Ectodermal cell (in vitro differentiated cells): ENCODE data around the gene TNFRSF4.

Experiments
- H3K27ac ChIP-seq: 2 replicates; pipeline ENCODE4 v1.7.0; 2013; ENCODE audit warnings: mild to moderate bottlenecking, low read depth, low read length; ENCODE audit not compliant: insufficient read depth, poor library complexity, severe bottlenecking
- H3K27me3 ChIP-seq: 2 replicates; pipeline ENCODE4 v1.7.0; 2013; ENCODE audit warnings: mild to moderate bottlenecking, low read length; ENCODE audit not compliant: insufficient read depth, control insufficient read depth, poor library complexity, severe bottlenecking
- H3K36me3 ChIP-seq: one replicate; pipeline ENCODE4 v1.7.0; 2013; ENCODE audit warnings: low read length; ENCODE audit not compliant: control insufficient read depth, insufficient read depth
- H3K4me1 ChIP-seq: one replicate; pipeline ENCODE4 v1.7.0; 2013; ENCODE audit warnings: low read length; ENCODE audit not compliant: control insufficient read depth, insufficient read depth
- H3K4me3 ChIP-seq: 2 replicates; pipeline ENCODE4 v1.7.0; 2013; ENCODE audit warnings: low read depth, low read length, control low read depth; ENCODE audit not compliant: insufficient read depth
- H3K9me3 ChIP-seq: 2 replicates; pipeline ENCODE4 v1.7.0; 2013; ENCODE audit warnings: mild to moderate bottlenecking, low read length, moderate library complexity; ENCODE audit not compliant: control insufficient read depth
- WGBS, 2 experiments: methylation state at CpG; one replicate each; pipeline ENCODE4 v1.1.7; 2013; ENCODE audit warnings: missing lambda C conversion rate in 2 of 2; 5-methylcytosine and 5-hydroxymethylcytosine counted together

Gene TNFRSF4

DNA sequence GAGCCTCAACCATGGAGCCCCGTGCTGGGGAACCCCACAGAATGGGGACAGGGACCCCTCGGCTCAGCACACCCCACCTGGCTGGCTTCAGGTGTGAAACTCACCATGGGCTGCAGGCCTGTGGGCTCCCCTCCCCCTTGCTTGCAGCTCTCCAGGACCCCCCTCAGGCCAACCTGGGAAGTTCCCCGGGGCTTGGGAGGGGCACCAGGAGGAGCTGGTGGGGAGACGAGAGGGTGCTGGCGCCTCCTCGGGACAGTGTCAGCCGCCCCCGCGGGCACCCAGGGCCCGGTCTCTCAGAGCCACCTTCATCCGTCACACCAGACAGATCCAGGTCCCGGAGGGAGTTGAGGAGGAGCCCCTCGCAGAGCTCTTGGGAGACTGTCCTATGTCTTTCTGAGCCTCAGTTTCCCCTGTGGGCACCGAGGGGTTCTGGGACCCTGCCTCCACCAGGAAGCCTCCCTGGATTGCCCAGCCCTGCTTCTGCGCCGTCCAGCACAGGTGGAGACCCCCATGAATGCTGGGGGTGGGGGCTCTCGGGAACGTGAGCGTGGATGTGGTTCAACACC lies 6.9 kb downstream of the TNFRSF4 start:
- Histone ChIP-seq H3K36me3 (no peaks in the 10 kb centered on the region), H3K27me3 (peaks cover 53% of the 10 kb centered on the region), H3K4me1 (peaks cover 8% of the 10 kb centered on the region), H3K4me3 (no peak overlapping the region), H3K27ac (no peak overlapping the region), H3K9me3 (no peaks in the 10 kb centered on the region)
- 81 to 83% methylated on average over 19 of the region's 19 CpGs for WGBS, 2 experiments

DNA sequence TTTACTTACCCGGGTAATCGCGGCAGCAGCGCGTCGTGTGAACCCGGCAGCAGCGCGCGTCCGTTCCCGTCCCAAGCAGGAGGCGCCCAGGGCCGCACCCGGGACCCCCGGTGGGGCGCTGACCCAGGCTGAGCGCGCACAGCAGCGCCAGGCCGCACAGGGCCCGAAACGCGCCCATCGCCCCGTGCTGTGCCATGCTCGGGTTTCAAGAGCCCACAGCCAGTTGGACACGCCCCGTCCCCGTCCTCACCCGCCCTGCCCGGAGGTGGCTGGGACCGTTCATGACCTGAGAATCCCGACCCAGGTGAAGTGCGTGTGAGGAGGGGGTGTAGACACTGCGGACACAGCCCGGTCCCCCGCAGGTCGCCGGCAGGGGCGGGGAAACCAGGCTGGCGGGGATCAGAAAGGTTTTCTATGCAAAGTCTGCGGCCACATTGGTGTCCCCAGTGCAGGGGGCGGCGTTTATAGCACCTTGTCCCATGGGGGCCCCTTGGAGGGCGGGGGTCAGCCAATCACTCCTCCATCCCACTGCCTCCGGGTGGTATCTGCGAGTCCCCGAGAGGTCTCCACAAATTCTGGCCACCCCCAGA lies 7.5 kb downstream of the TNFRSF4 start, which contains the start of gene TNFRSF18:
Gene TNFRSF18, minus strand, starts transcription at position 217 of the 590 bp plus-strand sequence. Its CDS starts 21 bp downstream, at position 196.
- Histone ChIP-seq H3K4me3 (peak within 1 kb of the TSS; percentile 23), H3K27me3 (peaks cover 56% of the 10 kb centered on the region), H3K4me1 (peaks cover 8% of the 10 kb centered on the region), H3K36me3 (no peaks in the 10 kb centered on the region), H3K27ac (no peak within 1 kb of the TSS), H3K9me3 (no peaks in the 10 kb centered on the region)
- whole genome bisulfite sequencing, 2 experiments = 10% methylated on average over 49 of the region's 49 CpGs

DNA sequence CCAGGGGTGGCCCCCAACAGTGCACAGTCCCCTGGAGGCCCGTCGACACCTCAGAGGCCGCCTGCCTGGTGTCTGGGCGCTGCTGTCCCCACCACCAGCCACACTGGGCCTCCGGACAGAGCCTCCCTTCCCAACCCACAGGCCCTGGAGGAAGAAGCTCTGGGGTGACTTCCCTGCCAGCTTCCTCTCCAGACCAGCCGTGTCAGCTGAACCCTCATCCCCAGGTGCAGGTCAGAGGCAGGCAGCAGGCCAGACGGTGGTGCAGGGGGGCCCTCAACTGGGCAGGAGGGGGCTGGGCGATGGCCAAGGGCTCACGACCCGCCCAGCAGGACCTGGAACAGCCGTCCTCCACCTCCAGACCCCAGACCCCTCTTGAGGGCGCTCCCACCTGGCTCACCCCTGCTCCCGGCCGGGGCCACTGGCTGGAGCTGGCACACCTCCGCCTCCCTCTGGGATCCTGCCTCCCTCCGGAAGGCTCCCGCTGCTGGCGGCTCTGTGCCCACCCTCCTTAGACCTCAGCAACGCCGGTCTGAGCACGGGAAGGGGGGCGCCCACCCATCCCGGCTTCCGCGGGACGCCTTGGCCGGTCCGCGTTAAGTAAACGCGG lies 8.1 kb downstream of the TNFRSF4 start:
- Histone ChIP-seq H3K4me1 (peaks cover 8% of the 10 kb centered on the region), H3K27ac (no peak overlapping the region), H3K9me3 (no peaks in the 10 kb centered on the region), H3K36me3 (no peaks in the 10 kb centered on the region), H3K27me3 (peaks cover 62% of the 10 kb centered on the region), H3K4me3 (peak overlapping the region; percentile 23)
- WGBS, 2 experiments = 33% methylated on average over 31 of the region's 31 CpGs

DNA sequence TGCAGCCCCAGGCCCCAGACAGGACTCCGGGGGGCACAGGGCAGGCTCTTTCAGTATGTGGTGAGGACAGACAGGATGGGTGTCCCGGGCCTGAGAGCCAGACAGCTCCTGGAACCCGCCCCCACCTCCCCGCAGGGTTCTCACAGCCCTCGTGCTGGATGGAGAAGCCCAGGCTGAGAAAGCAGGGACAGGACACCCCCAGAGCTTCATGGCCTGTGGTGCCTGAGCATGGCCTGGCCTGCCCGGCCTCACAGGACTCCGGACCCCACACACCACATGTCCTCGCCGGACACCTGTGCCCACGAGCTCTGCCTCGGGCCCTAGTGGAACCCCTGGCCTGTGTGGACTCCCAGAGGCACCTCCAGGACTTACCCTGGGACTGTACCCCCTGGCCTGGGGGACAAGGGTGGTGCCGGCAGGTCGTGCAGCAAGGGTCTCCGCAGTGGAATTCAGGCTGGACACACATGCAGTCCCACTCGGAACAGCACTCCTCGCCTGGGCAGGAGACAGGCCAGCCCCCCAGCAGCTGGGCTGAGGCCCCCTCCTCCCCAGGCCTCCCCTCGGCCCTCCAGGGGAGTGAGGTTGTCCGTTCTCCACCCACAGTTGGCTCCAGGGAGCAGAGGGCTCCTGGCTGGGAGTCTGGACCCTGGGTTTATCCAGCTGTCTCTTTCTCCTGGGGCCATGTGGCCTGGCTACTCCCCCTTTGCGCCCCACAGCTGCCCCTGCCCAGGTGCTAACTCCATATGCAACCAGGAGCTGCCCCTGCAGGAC lies 8.8 kb downstream of the TNFRSF4 start:
- 88 to 90% methylated on average over 19 of the region's 19 CpGs for WGBS, 2 experiments

DNA sequence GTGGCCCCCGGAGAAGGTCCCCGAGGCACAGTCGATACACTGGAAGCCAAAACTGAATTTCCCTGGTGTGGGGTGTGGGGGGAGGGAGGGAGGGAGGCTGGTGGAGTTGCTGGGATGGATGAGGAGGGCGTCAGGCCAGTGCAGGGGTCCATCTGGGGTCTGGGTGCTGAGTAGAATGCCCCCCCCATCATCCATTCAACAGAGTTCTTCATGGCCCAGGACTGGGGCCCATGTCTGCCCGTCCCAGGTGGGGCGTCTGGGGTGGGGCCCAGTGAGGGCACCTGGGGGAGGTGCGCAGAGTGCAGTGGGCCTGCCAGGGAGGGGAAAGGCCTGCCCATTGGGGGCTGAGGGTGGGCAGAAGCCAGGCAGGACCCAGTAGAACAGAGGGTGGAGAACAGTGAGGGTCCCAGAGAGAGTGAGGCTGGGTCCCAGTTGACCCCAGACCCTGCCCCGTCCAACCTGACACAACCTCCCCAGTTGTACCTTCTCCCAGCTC lies 9.5 kb downstream of the TNFRSF4 start:
- WGBS, 2 experiments = 91 to 93% methylated on average over 8 of the region's 8 CpGs
- no peak overlapping the region for H3K27ac ChIP-seq
- no peaks in the 10 kb centered on the region for H3K36me3 ChIP-seq
- H3K27me3 ChIP-seq = peaks cover 70% of the 10 kb centered on the region
- no peak overlapping the region for H3K4me3 ChIP-seq
- no peaks in the 10 kb centered on the region for H3K9me3 ChIP-seq
- peaks cover 8% of the 10 kb centered on the region for H3K4me1 ChIP-seq

More for the DNA sequence above, 8.8 kb downstream of the TNFRSF4 start:
- Histone ChIP-seq H3K27me3 (peaks cover 69% of the 10 kb centered on the region), H3K27ac (no peak overlapping the region), H3K36me3 (no peaks in the 10 kb centered on the region), H3K4me1 (peaks cover 8% of the 10 kb centered on the region), H3K9me3 (no peaks in the 10 kb centered on the region), H3K4me3 (no peak overlapping the region)

DNA sequence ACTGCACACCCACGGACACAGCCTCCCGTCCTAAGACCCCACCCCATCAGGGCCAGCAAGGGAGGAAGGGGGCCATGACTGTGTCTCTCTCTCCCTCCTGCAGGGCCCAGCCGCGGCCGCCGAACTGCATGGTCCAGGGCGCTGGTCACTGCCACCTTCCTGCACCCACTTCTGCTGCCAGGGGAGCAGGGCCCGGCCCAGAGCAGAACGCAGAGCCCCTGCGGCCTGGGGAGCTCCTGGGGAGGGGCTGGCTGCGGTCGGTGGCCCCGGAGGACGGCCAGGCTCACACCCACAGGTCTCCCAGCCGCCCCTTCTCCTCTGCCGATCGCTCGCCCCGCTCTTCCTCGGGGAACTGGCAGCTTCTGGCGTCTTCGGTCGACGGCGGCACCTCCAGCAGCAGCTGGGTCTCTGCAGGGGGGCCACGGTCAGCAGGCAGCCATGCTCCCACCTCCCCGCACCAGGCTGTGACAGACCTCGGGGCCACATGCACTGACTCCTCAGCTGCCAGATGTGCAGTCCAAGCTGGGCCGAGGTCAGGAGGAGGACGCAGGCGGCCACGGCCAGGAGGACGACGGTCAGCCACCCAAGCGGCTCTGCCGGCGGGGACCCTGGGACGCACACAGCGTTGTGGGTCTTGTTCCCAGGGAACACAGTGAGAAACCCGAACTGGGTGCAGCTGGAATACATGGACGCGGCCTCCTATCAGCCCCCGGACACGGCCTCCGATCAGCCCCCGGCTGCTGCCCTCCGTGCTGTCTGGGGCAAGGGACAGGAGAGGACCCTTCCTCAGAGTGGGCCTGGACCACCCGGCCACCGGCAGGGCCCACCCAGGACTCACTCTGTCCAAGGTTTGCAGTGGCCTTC lies 10.2 kb downstream of the TNFRSF4 start:
- 85 to 86% methylated on average over 49 of the region's 49 CpGs for WGBS, 2 experiments
- H3K27me3 ChIP-seq = peaks cover 74% of the 10 kb centered on the region

DNA sequence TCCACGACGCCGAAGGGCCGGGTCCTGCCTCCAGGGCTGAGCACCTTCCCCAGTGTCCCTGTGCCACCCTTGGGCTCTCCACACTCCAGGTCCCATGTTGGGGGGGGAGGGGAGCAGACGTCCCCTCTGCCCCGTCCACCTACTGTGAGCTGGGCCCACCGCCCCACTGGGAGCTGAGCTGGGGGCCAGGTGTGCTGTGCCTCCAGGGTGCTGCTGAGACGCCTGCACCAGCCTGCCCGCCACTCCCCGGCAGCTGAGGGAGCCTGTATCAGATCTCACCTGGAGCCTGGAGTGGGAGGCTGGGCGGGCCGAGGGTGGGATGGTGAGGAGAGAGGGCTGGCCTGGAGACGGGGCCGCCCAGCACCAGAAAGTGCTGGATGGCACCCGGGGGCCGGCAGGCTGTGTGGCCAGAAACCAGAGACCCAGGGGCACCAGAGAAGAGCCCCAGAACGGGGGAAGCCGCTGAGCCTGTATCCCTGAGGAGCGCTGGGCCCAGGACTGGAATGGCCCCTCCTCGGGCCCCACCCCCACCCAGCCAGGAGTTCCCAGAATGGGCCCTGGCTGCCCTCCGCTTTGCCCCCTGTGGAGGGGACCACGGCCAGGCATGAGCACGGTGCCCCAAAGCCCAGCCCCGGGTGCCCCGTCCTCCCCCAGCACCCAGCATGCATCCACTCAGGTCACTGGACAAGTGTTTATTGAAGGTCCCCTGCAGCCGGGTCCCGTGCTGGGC lies 11.0 kb downstream of the TNFRSF4 start:
- no peak overlapping the region for H3K4me3 ChIP-seq
- 78 to 79% methylated on average over 27 of the region's 27 CpGs for WGBS, 2 experiments
- H3K27ac ChIP-seq = no peak overlapping the region
- H3K4me1 ChIP-seq = peaks cover 8% of the 10 kb centered on the region
- H3K9me3 ChIP-seq = no peaks in the 10 kb centered on the region
- H3K27me3 ChIP-seq = peaks cover 74% of the 10 kb centered on the region
- H3K36me3 ChIP-seq = no peaks in the 10 kb centered on the region

More for the DNA sequence above, 10.2 kb downstream of the TNFRSF4 start:
- Histone ChIP-seq H3K9me3 (no peaks in the 10 kb centered on the region), H3K4me3 (no peak overlapping the region), H3K36me3 (no peaks in the 10 kb centered on the region), H3K4me1 (peaks cover 8% of the 10 kb centered on the region), H3K27ac (no peak overlapping the region)

DNA sequence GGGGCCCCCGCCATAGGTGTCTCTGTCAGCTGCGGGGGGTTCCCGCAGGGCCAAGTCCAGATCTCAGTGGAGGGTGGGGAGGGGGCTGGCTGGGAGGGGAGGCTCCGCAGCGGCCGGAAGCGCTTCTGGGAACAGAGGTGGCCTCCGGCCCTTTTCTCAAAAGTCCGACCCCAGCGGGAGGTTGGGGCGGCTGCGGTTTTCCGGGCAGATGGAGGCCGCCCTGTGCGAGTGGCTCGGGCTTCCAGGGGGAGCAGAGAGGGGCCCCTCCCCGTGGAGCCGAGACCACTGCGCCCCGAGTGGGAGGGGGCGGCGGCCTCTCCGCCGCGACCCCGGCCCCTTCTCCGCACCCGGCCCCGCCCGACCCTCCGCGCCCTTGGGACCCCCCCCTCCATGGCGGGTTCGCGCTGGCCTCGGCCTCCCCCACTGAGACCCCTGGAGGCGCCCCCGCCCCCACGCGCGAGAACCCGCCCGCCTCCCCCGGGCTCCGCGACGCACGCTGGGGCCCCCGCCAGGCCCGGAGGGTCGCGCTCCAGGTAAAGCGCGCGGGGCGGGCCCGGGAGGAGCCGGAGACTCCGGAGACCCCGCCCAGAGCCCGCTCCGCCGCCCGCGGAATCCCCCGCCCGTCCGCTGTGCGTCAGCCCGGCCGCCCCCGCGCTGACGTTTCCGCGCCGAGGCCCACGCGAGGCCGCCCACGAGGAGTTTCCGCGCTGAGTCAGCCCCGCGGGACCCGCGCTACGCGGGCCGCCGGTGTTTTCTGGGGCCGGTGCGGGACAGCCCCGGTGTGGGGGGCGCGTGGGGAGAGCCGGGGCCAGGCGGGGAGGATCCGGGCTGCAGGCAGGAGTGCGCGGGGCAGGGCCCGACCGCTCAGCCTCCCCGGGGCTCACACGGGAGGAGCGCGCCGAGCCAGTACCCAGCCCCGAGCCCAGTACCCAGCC lies 12.8 kb downstream of the TNFRSF4 start:
- WGBS, 2 experiments = 3% methylated on average over 109 of the region's 109 CpGs
- peaks cover 3% of the 10 kb centered on the region for H3K4me1 ChIP-seq
- no peak overlapping the region for H3K27ac ChIP-seq
- peak overlapping the region; percentile 33 for H3K4me3 ChIP-seq
- no peaks in the 10 kb centered on the region for H3K36me3 ChIP-seq
- H3K27me3 ChIP-seq = peaks cover 58% of the 10 kb centered on the region
- H3K9me3 ChIP-seq = no peaks in the 10 kb centered on the region
